ENCODE results near the gene SLC25A13.

The SLC25A13 gene

GRCh38 chr7:96246919-96247318 is 75.0 kb downstream of the SLC25A13 start:
- DNase-seq: no peak
- H3K9me3 Mint-ChIP-seq: peaks cover 7 to 15% of the 10 kb centered on the region in 2 donors
- H3K4me1 Mint-ChIP-seq: peaks cover 28% of the 10 kb centered on the region
- H3K27me3 Mint-ChIP-seq: no peaks in the 10 kb centered on the region
- no peak for ATAC-seq
- no peak overlapping the region for H3K4me3 Mint-ChIP-seq
- H3K27ac Mint-ChIP-seq: no peak overlapping the region

- Mint-ChIP-seq H3K27me3 (no peaks in the 10 kb centered on the region), H3K4me1 (peaks cover 24% of the 10 kb centered on the region), H3K9me3 (peaks cover 3 to 8% of the 10 kb centered on the region in 2 donors), H3K27ac (no peak overlapping the region), H3K4me3 (no peak overlapping the region)
- DNase-seq: no peak
- ATAC-seq: no peak
Observed at GRCh38 chr7:96244992-96245292, 77.0 kb downstream of the SLC25A13 start.

GRCh38 chr7:96244244-96244991 is 77.5 kb downstream of the SLC25A13 start:
- Mint-ChIP-seq H3K27ac (no peak overlapping the region), H3K27me3 (no peaks in the 10 kb centered on the region), H3K4me3 (no peak overlapping the region), H3K9me3 (peaks cover 4 to 8% of the 10 kb centered on the region in 2 donors), H3K4me1 (peaks cover 24% of the 10 kb centered on the region)
- ATAC-seq: no peak
- DNase-seq: no peak

- DNase-seq: no peak
- H3K4me1 Mint-ChIP-seq: peaks cover 24% of the 10 kb centered on the region
Observed at GRCh38 chr7:96243241-96243640, 78.7 kb downstream of the SLC25A13 start.

GRCh38 chr7:96241855-96242254 is 80.0 kb downstream of the SLC25A13 start:
- Mint-ChIP-seq H3K27ac (no peak overlapping the region), H3K9me3 (peaks cover 4 to 8% of the 10 kb centered on the region in 2 donors), H3K27me3 (no peaks in the 10 kb centered on the region), H3K4me3 (no peak overlapping the region), H3K4me1 (peaks cover 24% of the 10 kb centered on the region)
- no peak for DNase-seq
- no peak for ATAC-seq

More at GRCh38 chr7:96243241-96243640, 78.7 kb downstream of the SLC25A13 start:
- Mint-ChIP-seq H3K9me3 (peaks cover 4 to 8% of the 10 kb centered on the region in 2 donors), H3K27me3 (no peaks in the 10 kb centered on the region), H3K4me3 (no peak overlapping the region), H3K27ac (peak overlapping the region in 1 of 2 donors; percentile 47)
- no peak for ATAC-seq

- Mint-ChIP-seq H3K4me1 (peaks cover 31% of the 10 kb centered on the region), H3K27me3 (no peaks in the 10 kb centered on the region), H3K9me3 (peaks cover 4 to 8% of the 10 kb centered on the region in 2 donors), H3K27ac (no peak overlapping the region), H3K4me3 (no peak overlapping the region)
- ATAC-seq (no peak), DNase-seq (no peak)
Observed at GRCh38 chr7:96238976-96239766, 82.7 kb downstream of the SLC25A13 start.

- ATAC-seq (no peak), DNase-seq (no peak)
- H3K4me1 Mint-ChIP-seq: peaks cover 24% of the 10 kb centered on the region
- no peak overlapping the region for H3K27ac Mint-ChIP-seq
- no peaks in the 10 kb centered on the region for H3K27me3 Mint-ChIP-seq
- peaks cover 4% of the 10 kb centered on the region in 2 donors for H3K9me3 Mint-ChIP-seq
- no peak overlapping the region for H3K4me3 Mint-ChIP-seq
Observed at GRCh38 chr7:96238474-96238873, 83.4 kb downstream of the SLC25A13 start.

- Mint-ChIP-seq H3K9me3 (peaks cover 0 to 4% of the 10 kb centered on the region in 2 donors), H3K27ac (no peak overlapping the region), H3K4me3 (no peak overlapping the region), H3K4me1 (peaks cover 10% of the 10 kb centered on the region), H3K27me3 (no peaks in the 10 kb centered on the region)
- DNase-seq (no peak), ATAC-seq (no peak)
Observed at GRCh38 chr7:96237040-96237439, 84.9 kb downstream of the SLC25A13 start.

GRCh38 chr7:96236198-96237039 is 85.5 kb downstream of the SLC25A13 start:
- no peaks in the 10 kb centered on the region for H3K27me3 Mint-ChIP-seq
- ATAC-seq (no peak), DNase-seq (no peak)
- no peak overlapping the region for H3K4me3 Mint-ChIP-seq
- H3K4me1 Mint-ChIP-seq: peaks cover 6% of the 10 kb centered on the region
- H3K9me3 Mint-ChIP-seq: peaks cover 0 to 4% of the 10 kb centered on the region in 2 donors
- peak overlapping the region in 1 of 2 donors; percentile 3 for H3K27ac Mint-ChIP-seq

- Mint-ChIP-seq H3K27ac (no peak overlapping the region), H3K4me3 (no peak overlapping the region), H3K27me3 (no peaks in the 10 kb centered on the region), H3K4me1 (peaks cover 6% of the 10 kb centered on the region), H3K9me3 (peaks cover 0 to 4% of the 10 kb centered on the region in 2 donors)
- DNase-seq: no peak
- ATAC-seq: no peak
Observed at GRCh38 chr7:96235281-96235680, 86.6 kb downstream of the SLC25A13 start.

- Mint-ChIP-seq H3K27me3 (no peaks in the 10 kb centered on the region), H3K4me3 (no peak overlapping the region), H3K27ac (no peak overlapping the region), H3K4me1 (peaks cover 6% of the 10 kb centered on the region), H3K9me3 (peaks cover 0 to 5% of the 10 kb centered on the region in 2 donors)
- ATAC-seq (no peak), DNase-seq (no peak)
Observed at GRCh38 chr7:96233528-96234154, 88.3 kb downstream of the SLC25A13 start.

- ATAC-seq (no peak), DNase-seq (no peak)
- Mint-ChIP-seq H3K9me3 (peaks cover 0 to 5% of the 10 kb centered on the region in 2 donors), H3K27ac (no peak overlapping the region), H3K4me1 (peaks cover 6% of the 10 kb centered on the region), H3K4me3 (no peak overlapping the region), H3K27me3 (no peaks in the 10 kb centered on the region)
Observed at GRCh38 chr7:96233084-96233483, 88.8 kb downstream of the SLC25A13 start.

GRCh38 chr7:96228760-96229159 is 93.1 kb downstream of the SLC25A13 start:
- peak; percentile 33 for ATAC-seq
- Mint-ChIP-seq H3K9me3 (peaks cover 0 to 5% of the 10 kb centered on the region in 2 donors), H3K4me1 (peaks cover 9% of the 10 kb centered on the region), H3K27ac (no peak overlapping the region), H3K27me3 (no peaks in the 10 kb centered on the region), H3K4me3 (no peak overlapping the region)
- DNase-seq: no peak

GRCh38 chr7:96225251-96225650 is 96.6 kb downstream of the SLC25A13 start:
- Mint-ChIP-seq H3K27me3 (no peaks in the 10 kb centered on the region), H3K4me3 (no peak overlapping the region), H3K27ac (no peak overlapping the region), H3K9me3 (peaks cover 0 to 5% of the 10 kb centered on the region in 2 donors), H3K4me1 (peaks cover 9% of the 10 kb centered on the region)
- no peak for DNase-seq
- ATAC-seq: no peak

GRCh38 chr7:96224685-96225084 is 97.2 kb downstream of the SLC25A13 start:
- no peak for DNase-seq
- H3K9me3 Mint-ChIP-seq: peaks cover 0 to under 1% of the 10 kb centered on the region in 2 donors
- no peak for ATAC-seq
- H3K27me3 Mint-ChIP-seq: no peaks in the 10 kb centered on the region
- H3K4me3 Mint-ChIP-seq: no peak overlapping the region
- peaks cover 9% of the 10 kb centered on the region for H3K4me1 Mint-ChIP-seq
- H3K27ac Mint-ChIP-seq: no peak overlapping the region

All from stimulated activated naive CD8-positive, alpha-beta T cell treated with anti-CD3 and anti-CD28 coated beads, Interleukin-15, amount 100 ng/mL, for 72 hours (primary cell).